ENCODE results near the gene CADM3.
A peak's percentile ranks its signal among the peaks of the same experiment; 100 is the strongest.

The CADM3 gene

DNA sequence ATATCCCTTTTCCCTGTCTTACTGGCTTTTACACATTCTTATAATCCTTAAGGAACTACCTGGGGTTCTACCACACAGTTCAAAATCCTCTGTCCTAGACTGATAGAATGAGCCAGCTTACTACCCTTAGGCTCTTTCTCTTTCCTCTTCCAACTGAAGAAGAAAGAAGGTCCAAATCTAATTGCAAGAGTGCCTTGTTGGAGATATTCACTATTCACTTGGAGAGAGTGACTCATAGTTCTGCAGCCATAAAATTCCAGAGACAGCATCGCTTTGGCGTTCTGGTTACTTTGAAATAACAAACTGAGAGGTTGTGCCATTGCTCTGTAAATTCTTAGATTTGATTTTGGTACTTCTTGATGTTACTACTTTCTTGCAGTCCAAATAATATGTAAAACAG, 4.2 kb downstream of the CADM3 start:
- TF ChIP-seq, protein P1, sequence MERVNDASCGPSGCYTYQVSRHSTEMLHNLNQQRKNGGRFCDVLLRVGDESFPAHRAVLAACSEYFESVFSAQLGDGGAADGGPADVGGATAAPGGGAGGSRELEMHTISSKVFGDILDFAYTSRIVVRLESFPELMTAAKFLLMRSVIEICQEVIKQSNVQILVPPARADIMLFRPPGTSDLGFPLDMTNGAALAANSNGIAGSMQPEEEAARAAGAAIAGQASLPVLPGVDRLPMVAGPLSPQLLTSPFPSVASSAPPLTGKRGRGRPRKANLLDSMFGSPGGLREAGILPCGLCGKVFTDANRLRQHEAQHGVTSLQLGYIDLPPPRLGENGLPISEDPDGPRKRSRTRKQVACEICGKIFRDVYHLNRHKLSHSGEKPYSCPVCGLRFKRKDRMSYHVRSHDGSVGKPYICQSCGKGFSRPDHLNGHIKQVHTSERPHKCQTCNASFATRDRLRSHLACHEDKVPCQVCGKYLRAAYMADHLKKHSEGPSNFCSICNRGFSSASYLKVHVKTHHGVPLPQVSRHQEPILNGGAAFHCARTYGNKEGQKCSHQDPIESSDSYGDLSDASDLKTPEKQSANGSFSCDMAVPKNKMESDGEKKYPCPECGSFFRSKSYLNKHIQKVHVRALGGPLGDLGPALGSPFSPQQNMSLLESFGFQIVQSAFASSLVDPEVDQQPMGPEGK (CRISPR knock-in tag; IDR thresholded peaks at IDR 0.05; ENCODE audit: borderline replicate concordance): no peak
- TF ChIP-seq, protein P2, sequence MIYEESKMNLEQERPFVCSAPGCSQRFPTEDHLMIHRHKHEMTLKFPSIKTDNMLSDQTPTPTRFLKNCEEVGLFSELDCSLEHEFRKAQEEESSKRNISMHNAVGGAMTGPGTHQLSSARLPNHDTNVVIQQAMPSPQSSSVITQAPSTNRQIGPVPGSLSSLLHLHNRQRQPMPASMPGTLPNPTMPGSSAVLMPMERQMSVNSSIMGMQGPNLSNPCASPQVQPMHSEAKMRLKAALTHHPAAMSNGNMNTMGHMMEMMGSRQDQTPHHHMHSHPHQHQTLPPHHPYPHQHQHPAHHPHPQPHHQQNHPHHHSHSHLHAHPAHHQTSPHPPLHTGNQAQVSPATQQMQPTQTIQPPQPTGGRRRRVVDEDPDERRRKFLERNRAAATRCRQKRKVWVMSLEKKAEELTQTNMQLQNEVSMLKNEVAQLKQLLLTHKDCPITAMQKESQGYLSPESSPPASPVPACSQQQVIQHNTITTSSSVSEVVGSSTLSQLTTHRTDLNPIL (CRISPR knock-in tag; IDR thresholded peaks at IDR 0.05; ENCODE audit: low read depth): no peak
- TF ChIP-seq ZFP30 (CRISPR knock-in tag; IDR thresholded peaks at IDR 0.05) (no peak), GLIS3 (CRISPR knock-in tag; IDR thresholded peaks at IDR 0.05) (no peak), BACH2 (CRISPR knock-in tag; IDR thresholded peaks at IDR 0.05; ENCODE audit: borderline replicate concordance) (no peak), TOX (CRISPR knock-in tag; IDR thresholded peaks at IDR 0.05; ENCODE audit: borderline replicate concordance) (no peak), ESRRG (CRISPR knock-in tag; IDR thresholded peaks at IDR 0.05) (no peak), ZFP3 (CRISPR knock-in tag; IDR thresholded peaks at IDR 0.05) (no peak), ISL1 (CRISPR knock-in tag; IDR thresholded peaks at IDR 0.05) (no peak), CSDC2 (CRISPR knock-in tag; IDR thresholded peaks at IDR 0.05) (no peak)
- TF ChIP-seq, protein P3, sequence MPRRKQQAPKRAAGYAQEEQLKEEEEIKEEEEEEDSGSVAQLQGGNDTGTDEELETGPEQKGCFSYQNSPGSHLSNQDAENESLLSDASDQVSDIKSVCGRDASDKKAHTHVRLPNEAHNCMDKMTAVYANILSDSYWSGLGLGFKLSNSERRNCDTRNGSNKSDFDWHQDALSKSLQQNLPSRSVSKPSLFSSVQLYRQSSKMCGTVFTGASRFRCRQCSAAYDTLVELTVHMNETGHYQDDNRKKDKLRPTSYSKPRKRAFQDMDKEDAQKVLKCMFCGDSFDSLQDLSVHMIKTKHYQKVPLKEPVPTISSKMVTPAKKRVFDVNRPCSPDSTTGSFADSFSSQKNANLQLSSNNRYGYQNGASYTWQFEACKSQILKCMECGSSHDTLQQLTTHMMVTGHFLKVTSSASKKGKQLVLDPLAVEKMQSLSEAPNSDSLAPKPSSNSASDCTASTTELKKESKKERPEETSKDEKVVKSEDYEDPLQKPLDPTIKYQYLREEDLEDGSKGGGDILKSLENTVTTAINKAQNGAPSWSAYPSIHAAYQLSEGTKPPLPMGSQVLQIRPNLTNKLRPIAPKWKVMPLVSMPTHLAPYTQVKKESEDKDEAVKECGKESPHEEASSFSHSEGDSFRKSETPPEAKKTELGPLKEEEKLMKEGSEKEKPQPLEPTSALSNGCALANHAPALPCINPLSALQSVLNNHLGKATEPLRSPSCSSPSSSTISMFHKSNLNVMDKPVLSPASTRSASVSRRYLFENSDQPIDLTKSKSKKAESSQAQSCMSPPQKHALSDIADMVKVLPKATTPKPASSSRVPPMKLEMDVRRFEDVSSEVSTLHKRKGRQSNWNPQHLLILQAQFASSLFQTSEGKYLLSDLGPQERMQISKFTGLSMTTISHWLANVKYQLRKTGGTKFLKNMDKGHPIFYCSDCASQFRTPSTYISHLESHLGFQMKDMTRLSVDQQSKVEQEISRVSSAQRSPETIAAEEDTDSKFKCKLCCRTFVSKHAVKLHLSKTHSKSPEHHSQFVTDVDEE (CRISPR knock-in tag; IDR thresholded peaks at IDR 0.05): no peak
- no peak for ATAC-seq

DNA sequence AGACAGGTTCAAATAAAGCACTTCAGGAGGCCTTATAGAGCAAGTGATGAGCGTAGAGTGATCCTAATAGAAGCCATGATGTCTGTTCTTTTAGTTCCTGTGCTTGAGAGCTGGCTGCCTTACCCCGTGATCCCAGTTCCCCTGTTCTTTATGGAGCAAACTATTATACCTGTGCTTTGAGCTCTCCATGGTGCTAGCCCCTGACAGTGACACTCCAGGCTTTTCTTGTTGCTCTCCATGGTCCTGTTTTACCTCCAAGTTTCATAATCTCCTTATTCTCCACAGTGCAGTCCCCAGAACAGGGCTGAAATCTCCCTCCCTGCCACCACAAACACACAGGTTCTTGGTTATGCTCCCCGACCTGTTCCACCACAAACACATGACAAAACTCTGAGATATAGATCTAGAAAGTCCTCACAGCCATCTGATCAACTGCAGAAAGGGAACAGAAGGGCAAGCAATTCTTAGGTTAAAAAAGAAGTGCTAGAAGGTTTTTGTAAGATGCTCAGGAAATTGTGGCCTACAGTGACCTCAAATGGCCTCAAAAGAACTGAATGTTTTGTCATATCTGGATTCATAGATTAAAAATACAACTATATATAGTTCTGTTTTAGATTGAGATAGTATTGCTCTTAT, 6.0 kb downstream of the CADM3 start:
- TF ChIP-seq CSDC2 (CRISPR knock-in tag; IDR thresholded peaks at IDR 0.05) (peak; percentile 98), OSR1 (CRISPR knock-in tag; IDR thresholded peaks at IDR 0.05) (peak; percentile 95), ZFP30 (CRISPR knock-in tag; IDR thresholded peaks at IDR 0.05) (no peak; the same call in 1 of the 2 replicates), ARNTL (CRISPR knock-in tag; IDR thresholded peaks at IDR 0.05; ENCODE audit: borderline replicate concordance, low read depth) (no peak), SNAI2 (CRISPR knock-in tag; IDR thresholded peaks at IDR 0.05) (no peak), ZFP3 (CRISPR knock-in tag; IDR thresholded peaks at IDR 0.05) (peak; percentile 75), BACH2 (CRISPR knock-in tag; IDR thresholded peaks at IDR 0.05; ENCODE audit: borderline replicate concordance) (no peak), GLIS3 (CRISPR knock-in tag; IDR thresholded peaks at IDR 0.05) (no peak), ZNF8 (CRISPR knock-in tag; IDR thresholded peaks at IDR 0.05) (no peak), PPARA (CRISPR knock-in tag; IDR thresholded peaks at IDR 0.05; ENCODE audit: borderline replicate concordance) (no peak), TOX (CRISPR knock-in tag; IDR thresholded peaks at IDR 0.05; ENCODE audit: borderline replicate concordance) (peak; percentile 92), RARB (CRISPR knock-in tag; IDR thresholded peaks at IDR 0.05) (peak; percentile 72), ISL1 (CRISPR knock-in tag; IDR thresholded peaks at IDR 0.05) (no peak), ZNF565 (CRISPR knock-in tag; conservative IDR thresholded peaks at IDR 0.05; ENCODE audit: low read depth) (no peak), TCF4 (CRISPR knock-in tag; IDR thresholded peaks at IDR 0.05; ENCODE audit: borderline replicate concordance) (no peak), ZC3H10 (CRISPR knock-in tag; IDR thresholded peaks at IDR 0.05) (peak; percentile 91), ZNF70 (CRISPR knock-in tag; IDR thresholded peaks at IDR 0.05) (no peak), ESRRG (CRISPR knock-in tag; IDR thresholded peaks at IDR 0.05) (no peak)
- TF ChIP-seq, protein P3 (CRISPR knock-in tag; IDR thresholded peaks at IDR 0.05): no peak
- TF ChIP-seq, protein P4, sequence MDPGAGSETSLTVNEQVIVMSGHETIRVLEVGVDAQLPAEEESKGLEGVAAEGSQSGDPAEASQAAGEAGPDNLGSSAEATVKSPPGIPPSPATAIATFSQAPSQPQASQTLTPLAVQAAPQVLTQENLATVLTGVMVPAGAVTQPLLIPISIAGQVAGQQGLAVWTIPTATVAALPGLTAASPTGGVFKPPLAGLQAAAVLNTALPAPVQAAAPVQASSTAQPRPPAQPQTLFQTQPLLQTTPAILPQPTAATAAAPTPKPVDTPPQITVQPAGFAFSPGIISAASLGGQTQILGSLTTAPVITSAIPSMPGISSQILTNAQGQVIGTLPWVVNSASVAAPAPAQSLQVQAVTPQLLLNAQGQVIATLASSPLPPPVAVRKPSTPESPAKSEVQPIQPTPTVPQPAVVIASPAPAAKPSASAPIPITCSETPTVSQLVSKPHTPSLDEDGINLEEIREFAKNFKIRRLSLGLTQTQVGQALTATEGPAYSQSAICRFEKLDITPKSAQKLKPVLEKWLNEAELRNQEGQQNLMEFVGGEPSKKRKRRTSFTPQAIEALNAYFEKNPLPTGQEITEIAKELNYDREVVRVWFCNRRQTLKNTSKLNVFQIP (CRISPR knock-in tag; IDR thresholded peaks at IDR 0.05; ENCODE audit: borderline replicate concordance, low read depth): no peak
- TF ChIP-seq, protein P2 (CRISPR knock-in tag; IDR thresholded peaks at IDR 0.05; ENCODE audit: low read depth): no peak
- TF ChIP-seq, protein P5, sequence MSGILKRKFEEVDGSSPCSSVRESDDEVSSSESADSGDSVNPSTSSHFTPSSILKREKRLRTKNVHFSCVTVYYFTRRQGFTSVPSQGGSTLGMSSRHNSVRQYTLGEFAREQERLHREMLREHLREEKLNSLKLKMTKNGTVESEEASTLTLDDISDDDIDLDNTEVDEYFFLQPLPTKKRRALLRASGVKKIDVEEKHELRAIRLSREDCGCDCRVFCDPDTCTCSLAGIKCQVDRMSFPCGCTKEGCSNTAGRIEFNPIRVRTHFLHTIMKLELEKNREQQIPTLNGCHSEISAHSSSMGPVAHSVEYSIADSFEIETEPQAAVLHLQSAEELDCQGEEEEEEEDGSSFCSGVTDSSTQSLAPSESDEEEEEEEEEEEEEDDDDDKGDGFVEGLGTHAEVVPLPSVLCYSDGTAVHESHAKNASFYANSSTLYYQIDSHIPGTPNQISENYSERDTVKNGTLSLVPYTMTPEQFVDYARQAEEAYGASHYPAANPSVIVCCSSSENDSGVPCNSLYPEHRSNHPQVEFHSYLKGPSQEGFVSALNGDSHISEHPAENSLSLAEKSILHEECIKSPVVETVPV (CRISPR knock-in tag; IDR thresholded peaks at IDR 0.05): no peak
- TF ChIP-seq, protein P1 (CRISPR knock-in tag; IDR thresholded peaks at IDR 0.05; ENCODE audit: borderline replicate concordance): 0 out of 2 replicates have a peak, but pooled peaks have one; percentile 36
- ATAC-seq: peak; percentile 85

All from SK-N-SH treated with all-trans-retinoic acid at 6 μM for 48 hours (cell line).